ENCODE data around the gene FAM234B. TPM values are rescaled to one million over a fixed set of nuclear protein-coding genes. Genes with fewer than 3 reads are reported as not detected.
A peak's percentile ranks its signal among the peaks of the same experiment; 100 is the strongest.
"Not testable (repeated sequence)": the region's sequence is repeated elsewhere in the genome, so short reads cannot be mapped to it uniquely, and the experiment has no call there.

FAM234B gene
- total RNA-seq, 4 donors from 2014 or later = 1.8 to 3.5 (median 2.5) TPM

- no peak for DNase-seq
- H3K9me3 ChIP-seq = no peaks in the 10 kb centered on the region
- H3K27ac ChIP-seq = peak overlapping the region in 1 of 4 donors; percentile 76
- peak overlapping the region; percentile 99 to 100 (median 100) for H3K4me3 ChIP-seq
- no peaks in the 10 kb centered on the region for H3K27me3 ChIP-seq
- TF ChIP-seq CTCF (IDR thresholded peaks at IDR 0.05 in 4 of 5, conservative IDR thresholded peaks at IDR 0.05 in 1 of 5) (no peak), POLR2A (IDR thresholded peaks at IDR 0.05) (no peak)
- no peak for ATAC-seq
- in situ Hi-C loops (cut with MboI; ENCODE audit: low sequenced_read_pairs in 4 of 4) (no loop called here), intact Hi-C loops (cut with DNase I; ENCODE audit: low total_unique reads) (loop anchor here (1.0 kb wide), 1 partner anchor 45 kb away; the partner anchor contains the start of gene HEBP1)
- no peaks in the 10 kb centered on the region for H3K36me3 ChIP-seq
- H3K4me1 ChIP-seq = peaks cover 0 to 3% of the 10 kb centered on the region in 2 donors
Measured at GRCh38 chr12:13044906-13045299, 722 bp downstream of the FAM234B start.

- Histone ChIP-seq H3K27ac (no peak overlapping the region), H3K4me1 (peaks cover 0 to 6% of the 10 kb centered on the region in 2 donors), H3K27me3 (no peaks in the 10 kb centered on the region), H3K9me3 (no peaks in the 10 kb centered on the region), H3K36me3 (no peaks in the 10 kb centered on the region), H3K4me3 (no peak overlapping the region)
- TF ChIP-seq POLR2A (IDR thresholded peaks at IDR 0.05) (no peak), CTCF (IDR thresholded peaks at IDR 0.05 in 4 of 5, conservative IDR thresholded peaks at IDR 0.05 in 1 of 5) (no peak)
- in situ Hi-C loops (cut with MboI; ENCODE audit: low sequenced_read_pairs in 4 of 4) (no loop called here), intact Hi-C loops (cut with DNase I; ENCODE audit: low total_unique reads) (no loop called here)
- ATAC-seq (no peak), DNase-seq (no peak)
Measured at GRCh38 chr12:13045816-13046215, 1.6 kb downstream of the FAM234B start.

GRCh38 chr12:13046964-13047363, 2.8 kb downstream of the FAM234B start:
- in situ Hi-C loops (cut with MboI; ENCODE audit: low sequenced_read_pairs in 4 of 4) = no loop called here
- no peak overlapping the region for H3K4me3 ChIP-seq
- H3K4me1 ChIP-seq = peaks cover 0 to 14% of the 10 kb centered on the region in 2 donors
- DNase-seq = no peak
- no peaks in the 10 kb centered on the region for H3K27me3 ChIP-seq
- intact Hi-C loops (cut with DNase I; ENCODE audit: low total_unique reads) = no loop called here
- H3K27ac ChIP-seq = no peak overlapping the region
- H3K36me3 ChIP-seq = no peaks in the 10 kb centered on the region
- TF ChIP-seq POLR2A (IDR thresholded peaks at IDR 0.05) = no peak
- TF ChIP-seq CTCF (IDR thresholded peaks at IDR 0.05 in 4 of 5, conservative IDR thresholded peaks at IDR 0.05 in 1 of 5) = no peak
- no peaks in the 10 kb centered on the region for H3K9me3 ChIP-seq
- ATAC-seq = no peak

- H3K4me3 ChIP-seq = no peak overlapping the region
- peaks cover 0 to 13% of the 10 kb centered on the region in 2 donors for H3K4me1 ChIP-seq
- DNase-seq (no peak), ATAC-seq (no peak)
- intact Hi-C loops (cut with DNase I; ENCODE audit: low total_unique reads) (no loop called here), in situ Hi-C loops (cut with MboI; ENCODE audit: low sequenced_read_pairs in 4 of 4) (no loop called here)
- no peaks in the 10 kb centered on the region for H3K27me3 ChIP-seq
- H3K27ac ChIP-seq = no peak overlapping the region
- H3K9me3 ChIP-seq = no peaks in the 10 kb centered on the region
- TF ChIP-seq CTCF (IDR thresholded peaks at IDR 0.05 in 4 of 5, conservative IDR thresholded peaks at IDR 0.05 in 1 of 5) (no peak), POLR2A (IDR thresholded peaks at IDR 0.05) (no peak)
- no peaks in the 10 kb centered on the region for H3K36me3 ChIP-seq
Measured at GRCh38 chr12:13049816-13050215, 5.6 kb downstream of the FAM234B start.

- ATAC-seq = no peak
- Histone ChIP-seq H3K4me3 (no peak overlapping the region), H3K27ac (no peak overlapping the region), H3K4me1 (peaks cover 0 to 11% of the 10 kb centered on the region in 2 donors), H3K36me3 (no peaks in the 10 kb centered on the region), H3K9me3 (no peaks in the 10 kb centered on the region), H3K27me3 (no peaks in the 10 kb centered on the region)
- DNase-seq = no peak
- intact Hi-C loops (cut with DNase I; ENCODE audit: low total_unique reads) (no loop called here), in situ Hi-C loops (cut with MboI; ENCODE audit: low sequenced_read_pairs in 4 of 4) (no loop called here)
- TF ChIP-seq POLR2A (IDR thresholded peaks at IDR 0.05) (no peak), CTCF (IDR thresholded peaks at IDR 0.05 in 4 of 5, conservative IDR thresholded peaks at IDR 0.05 in 1 of 5) (no peak)
Measured at GRCh38 chr12:13052421-13052820, 8.2 kb downstream of the FAM234B start.

- H3K27ac ChIP-seq; DNase-seq; H3K27me3 ChIP-seq; ATAC-seq; H3K36me3 ChIP-seq; in situ Hi-C loops (cut with MboI; ENCODE audit: low sequenced_read_pairs in 4 of 4); intact Hi-C loops (cut with DNase I; ENCODE audit: low total_unique reads); H3K4me3 ChIP-seq; H3K9me3 ChIP-seq: not testable (repeated sequence)
- H3K4me1 ChIP-seq = peaks cover 0 to 11% of the 10 kb centered on the region in 2 donors
Measured at GRCh38 chr12:13053617-13054016, 9.4 kb downstream of the FAM234B start.
